ENCODE measurements around the gene BST1. TPM values are rescaled to one million over a fixed set of nuclear protein-coding genes. Genes with fewer than 3 reads are reported as not detected.
A peak's percentile ranks its signal among the peaks of the same experiment; 100 is the strongest.

BST1 gene
- total and polyA plus RNA-seq, 4 experiments from 2014 or later: 0.44 to 0.75 (median 0.53) TPM; not detected in 1

DNA sequence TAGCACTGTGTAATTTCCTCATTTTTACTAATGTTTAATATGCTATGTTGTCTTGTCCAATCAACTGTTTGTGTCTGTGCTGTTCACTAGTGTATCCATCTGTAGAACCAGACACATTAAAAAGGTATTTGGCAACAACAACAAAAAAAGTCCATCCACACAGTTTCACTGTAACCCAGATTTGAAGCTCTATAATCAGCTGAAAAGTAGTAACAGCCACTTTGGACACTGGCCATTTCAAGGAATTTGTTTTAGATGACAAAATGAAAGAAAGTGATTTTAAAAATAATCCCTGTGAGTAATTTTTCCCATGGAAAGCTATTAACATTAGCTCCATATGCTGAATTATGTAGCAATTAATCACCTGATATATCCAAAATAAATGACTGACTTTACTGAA, 45.5 kb upstream of the BST1 start:
- peak overlapping the region in 2 of 7 donors; percentile 82 to 96 for H3K27ac Mint-ChIP-seq
- H3K4me3 ChIP-seq (ENCODE audit: low read length in 2 of 2): no peak overlapping the region
- intact Hi-C loops (cut with micrococcal nuclease): no loop called here
- peaks cover 26% of the 10 kb centered on the region for H3K4me1 ChIP-seq (ENCODE audit: insufficient read depth, low read length)
- no peak overlapping the region for H3K27ac ChIP-seq (ENCODE audit: low read depth, low read length)
- no peaks in the 10 kb centered on the region for H3K9me3 ChIP-seq (ENCODE audit: control insufficient read depth in 1 of 2, low read length in 2 of 2)
- no peaks in the 10 kb centered on the region for H3K27me3 Mint-ChIP-seq
- POLR2A ChIA-PET (ENCODE audit: partially characterized antibody): interaction anchor here (1.6 to 1.7 kb wide), 2 partner anchors 14 to 24 kb away, joined by 4 to 7 read pairs; partner anchors contain the start of gene FAM200B
- peaks cover 17 to 39% (median 22%) of the 10 kb centered on the region in 4 donors for H3K4me1 Mint-ChIP-seq
- H3K27me3 ChIP-seq (ENCODE audit: insufficient read depth, low read length): no peaks in the 10 kb centered on the region
- no peak for DNase-seq
- peak overlapping the region in 2 of 8 donors; percentile 5 to 76 for H3K4me3 Mint-ChIP-seq
- peaks cover 0 to 7% of the 10 kb centered on the region in 2 donors for H3K36me3 Mint-ChIP-seq
- CTCF ChIA-PET (ENCODE audit: partially characterized antibody): no interaction called here
- no peaks in the 10 kb centered on the region for H3K36me3 ChIP-seq (ENCODE audit: insufficient read depth, low read length)
- peaks cover 0 to 2% (median 0%) of the 10 kb centered on the region in 8 donors for H3K9me3 Mint-ChIP-seq

DNA sequence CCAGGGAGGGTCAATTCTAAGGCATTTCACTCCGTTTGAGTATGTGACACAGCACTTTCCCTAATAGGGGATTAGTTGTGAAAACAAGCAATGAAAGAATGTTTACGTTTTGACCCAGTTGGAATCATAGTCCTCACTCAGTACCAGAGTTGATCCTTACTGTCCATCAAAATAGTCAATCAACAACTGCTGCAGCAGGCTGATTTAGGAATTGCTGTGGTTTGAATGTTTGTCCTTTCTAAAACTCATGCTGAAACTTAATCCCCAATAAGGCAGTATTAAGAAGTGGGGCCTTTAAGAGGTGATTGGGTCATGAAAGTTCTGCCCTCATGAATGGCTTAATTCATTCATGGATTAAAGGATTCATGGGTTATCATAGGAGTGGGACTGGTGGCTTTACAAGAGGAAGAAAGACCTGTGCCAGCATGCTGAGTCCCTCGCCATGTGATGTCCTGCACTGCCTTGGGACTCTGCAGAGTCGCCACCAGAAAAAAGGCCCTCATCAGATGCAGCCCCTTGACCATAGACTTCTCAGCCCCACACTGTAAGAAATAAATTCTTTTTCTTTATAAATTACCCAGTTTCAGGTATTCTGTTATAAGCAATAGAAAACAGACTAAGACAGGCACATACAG, 44.6 kb upstream of the BST1 start:
- Mint-ChIP-seq H3K36me3 (peaks cover 0 to 7% of the 10 kb centered on the region in 2 donors), H3K4me3 (no peak overlapping the region), H3K4me1 (peaks cover 11 to 30% (median 15%) of the 10 kb centered on the region in 4 donors), H3K27me3 (no peaks in the 10 kb centered on the region), H3K27ac (no peak overlapping the region), H3K9me3 (peaks cover 0 to 2% (median 0%) of the 10 kb centered on the region in 8 donors)
- no peak for DNase-seq
- H3K27me3 ChIP-seq (ENCODE audit: insufficient read depth, low read length): no peaks in the 10 kb centered on the region
- intact Hi-C loops (cut with micrococcal nuclease): no loop called here
- no peak overlapping the region for H3K27ac ChIP-seq (ENCODE audit: low read depth, low read length)
- CTCF ChIA-PET (ENCODE audit: partially characterized antibody): no interaction called here
- POLR2A ChIA-PET (ENCODE audit: partially characterized antibody): interaction anchor here (1.6 kb wide), 1 partner anchor 24 kb away, joined by 7 read pairs; the partner anchor contains the start of gene FAM200B
- H3K36me3 ChIP-seq (ENCODE audit: insufficient read depth, low read length): no peaks in the 10 kb centered on the region
- H3K4me3 ChIP-seq (ENCODE audit: low read length in 2 of 2): no peak overlapping the region
- no peaks in the 10 kb centered on the region for H3K9me3 ChIP-seq (ENCODE audit: control insufficient read depth in 1 of 2, low read length in 2 of 2)
- H3K4me1 ChIP-seq (ENCODE audit: insufficient read depth, low read length): peaks cover 17% of the 10 kb centered on the region

DNA sequence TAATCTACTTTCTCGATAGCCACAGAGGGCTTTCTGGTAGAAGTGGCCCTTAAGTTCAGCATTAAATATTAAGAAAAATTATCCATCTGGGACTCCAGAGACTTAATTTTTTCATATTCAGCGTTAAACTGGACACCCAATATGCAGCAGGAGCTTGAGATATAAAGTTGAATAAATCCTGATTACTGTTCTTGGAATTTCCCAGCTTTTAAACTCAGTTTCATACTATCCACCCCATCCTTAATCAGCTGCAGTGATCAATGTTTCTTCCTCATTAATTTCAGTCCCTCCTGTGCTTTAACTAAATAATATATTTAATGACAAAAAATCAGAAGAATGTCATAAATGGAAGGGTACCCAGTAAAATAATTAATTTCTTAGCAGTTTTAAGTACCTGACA, 44.1 kb upstream of the BST1 start:
- POLR2A ChIA-PET (ENCODE audit: partially characterized antibody): interaction anchor here (1.8 kb wide), 1 partner anchor 23 kb away, joined by 12 read pairs; the partner anchor contains the start of gene FAM200B
- H3K27me3 Mint-ChIP-seq: no peaks in the 10 kb centered on the region

DNA sequence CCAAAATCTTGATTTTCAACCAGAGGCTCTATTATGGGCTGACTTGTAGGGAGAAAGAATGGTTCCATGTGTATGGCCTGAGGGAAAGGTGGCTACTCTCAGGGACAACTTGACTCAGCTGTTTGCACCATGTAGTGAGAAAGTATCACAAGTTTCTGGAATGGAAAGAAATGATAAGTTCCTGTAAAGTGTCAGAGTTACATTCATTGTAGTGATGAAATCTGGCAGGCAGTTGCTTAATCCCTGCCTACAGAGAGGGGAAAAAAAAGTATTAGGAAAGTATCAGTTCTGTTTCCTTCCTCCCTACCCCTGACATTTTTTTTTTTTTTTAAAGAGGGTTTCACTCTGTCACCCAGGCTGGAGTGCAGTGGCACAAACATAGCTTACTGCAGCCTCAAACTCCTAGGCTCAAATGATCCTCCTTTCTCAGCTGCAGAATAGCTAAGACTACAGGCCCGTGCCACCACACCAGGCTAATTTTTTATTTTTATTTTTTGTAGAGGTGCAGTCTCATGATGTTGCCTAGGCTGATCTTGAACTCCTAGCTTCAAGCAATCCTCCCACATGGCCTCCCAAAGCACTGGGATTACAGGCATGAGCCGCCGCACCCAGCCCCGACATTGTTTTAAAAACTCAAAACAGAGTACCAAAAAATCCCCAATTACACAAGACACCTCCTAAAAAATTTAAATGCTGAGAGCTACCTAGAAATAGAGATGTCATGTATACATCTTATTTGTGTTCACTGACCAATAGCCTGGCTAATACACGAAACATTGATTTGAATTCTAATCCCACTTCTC, 42.9 kb upstream of the BST1 start:
- intact Hi-C loops (cut with micrococcal nuclease): no loop called here
- H3K4me3 ChIP-seq (ENCODE audit: low read length in 2 of 2): no peak overlapping the region
- CTCF ChIA-PET (ENCODE audit: partially characterized antibody): interaction anchor here (0.8 kb wide), 1 partner anchor 9 kb away, joined by 3 read pairs; no protein-coding TSS in a partner anchor
- DNase-seq: no peak
- H3K27ac ChIP-seq (ENCODE audit: low read depth, low read length): no peak overlapping the region
- Mint-ChIP-seq H3K9me3 (no peaks in the 10 kb centered on the region), H3K27me3 (no peaks in the 10 kb centered on the region), H3K36me3 (peaks cover 0 to 3% of the 10 kb centered on the region in 2 donors), H3K4me1 (peaks cover 2 to 16% (median 5%) of the 10 kb centered on the region in 4 donors), H3K27ac (no peak overlapping the region), H3K4me3 (no peak overlapping the region)
- POLR2A ChIA-PET (ENCODE audit: partially characterized antibody): interaction anchor here (1.8 kb wide), 1 partner anchor 22 kb away, joined by 12 read pairs; the partner anchor contains the start of gene FAM200B
- no peaks in the 10 kb centered on the region for H3K27me3 ChIP-seq (ENCODE audit: insufficient read depth, low read length)
- H3K36me3 ChIP-seq (ENCODE audit: insufficient read depth, low read length): no peaks in the 10 kb centered on the region
- no peaks in the 10 kb centered on the region for H3K9me3 ChIP-seq (ENCODE audit: control insufficient read depth in 1 of 2, low read length in 2 of 2)
- H3K4me1 ChIP-seq (ENCODE audit: insufficient read depth, low read length): peaks cover 6% of the 10 kb centered on the region

More for the DNA sequence above, 44.1 kb upstream of the BST1 start:
- Mint-ChIP-seq H3K4me3 (no peak overlapping the region), H3K4me1 (peaks cover 7 to 24% (median 11%) of the 10 kb centered on the region in 4 donors), H3K36me3 (peaks cover 0 to 7% of the 10 kb centered on the region in 2 donors), H3K9me3 (peaks cover 0 to 2% (median 0%) of the 10 kb centered on the region in 8 donors), H3K27ac (no peak overlapping the region)
- H3K4me3 ChIP-seq (ENCODE audit: low read length in 2 of 2): no peak overlapping the region
- intact Hi-C loops (cut with micrococcal nuclease): no loop called here
- no peaks in the 10 kb centered on the region for H3K9me3 ChIP-seq (ENCODE audit: control insufficient read depth in 1 of 2, low read length in 2 of 2)
- no peak for DNase-seq
- CTCF ChIA-PET (ENCODE audit: partially characterized antibody): no interaction called here
- H3K4me1 ChIP-seq (ENCODE audit: insufficient read depth, low read length): peaks cover 12% of the 10 kb centered on the region
- H3K36me3 ChIP-seq (ENCODE audit: insufficient read depth, low read length): no peaks in the 10 kb centered on the region
- H3K27ac ChIP-seq (ENCODE audit: low read depth, low read length): no peak overlapping the region
- no peaks in the 10 kb centered on the region for H3K27me3 ChIP-seq (ENCODE audit: insufficient read depth, low read length)

DNA sequence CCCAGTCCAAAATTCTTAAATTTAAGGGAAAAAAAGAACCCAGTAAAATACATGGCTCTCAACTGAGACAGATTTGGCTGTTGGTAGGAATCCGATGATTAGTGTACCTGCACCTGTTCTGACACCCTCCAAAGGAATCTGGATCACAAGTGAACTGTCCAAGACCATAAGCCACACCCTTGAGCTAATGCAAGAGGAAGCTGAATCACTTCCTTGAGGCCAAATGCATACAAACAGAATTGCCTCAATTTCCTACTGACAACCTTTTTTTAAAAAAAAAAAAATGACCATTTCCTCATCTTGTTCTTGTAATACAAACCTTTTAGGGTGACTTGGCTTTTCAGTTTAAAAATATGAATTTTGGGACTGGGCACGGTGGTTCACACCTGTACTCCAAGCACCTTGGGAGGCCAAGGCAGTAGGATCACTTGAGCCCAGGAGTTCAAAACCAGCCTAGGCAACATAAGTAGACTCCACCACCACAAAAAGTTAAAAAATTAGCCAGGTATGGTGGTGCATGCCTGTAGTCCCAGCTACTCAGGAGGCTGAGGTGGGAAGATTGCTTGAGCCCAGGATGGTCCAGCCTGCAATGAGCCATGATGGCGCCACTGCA, 37.0 kb upstream of the BST1 start:
- ChIA-PET CTCF (ENCODE audit: partially characterized antibody) (no interaction called here), POLR2A (ENCODE audit: partially characterized antibody) (no interaction called here)
- H3K27ac ChIP-seq (ENCODE audit: low read depth, low read length): no peak overlapping the region
- no peak for DNase-seq
- Mint-ChIP-seq H3K27ac (no peak overlapping the region), H3K9me3 (no peaks in the 10 kb centered on the region), H3K36me3 (no peaks in the 10 kb centered on the region), H3K4me1 (peaks cover 0 to 2% (median 0%) of the 10 kb centered on the region in 4 donors), H3K27me3 (no peaks in the 10 kb centered on the region), H3K4me3 (no peak overlapping the region)
- intact Hi-C loops (cut with micrococcal nuclease): no loop called here
- peaks cover 4% of the 10 kb centered on the region for H3K4me1 ChIP-seq (ENCODE audit: insufficient read depth, low read length)
- no peaks in the 10 kb centered on the region for H3K9me3 ChIP-seq (ENCODE audit: control insufficient read depth in 1 of 2, low read length in 2 of 2)
- no peak overlapping the region for H3K4me3 ChIP-seq (ENCODE audit: low read length in 2 of 2)
- H3K36me3 ChIP-seq (ENCODE audit: insufficient read depth, low read length): no peaks in the 10 kb centered on the region
- no peaks in the 10 kb centered on the region for H3K27me3 ChIP-seq (ENCODE audit: insufficient read depth, low read length)

DNA sequence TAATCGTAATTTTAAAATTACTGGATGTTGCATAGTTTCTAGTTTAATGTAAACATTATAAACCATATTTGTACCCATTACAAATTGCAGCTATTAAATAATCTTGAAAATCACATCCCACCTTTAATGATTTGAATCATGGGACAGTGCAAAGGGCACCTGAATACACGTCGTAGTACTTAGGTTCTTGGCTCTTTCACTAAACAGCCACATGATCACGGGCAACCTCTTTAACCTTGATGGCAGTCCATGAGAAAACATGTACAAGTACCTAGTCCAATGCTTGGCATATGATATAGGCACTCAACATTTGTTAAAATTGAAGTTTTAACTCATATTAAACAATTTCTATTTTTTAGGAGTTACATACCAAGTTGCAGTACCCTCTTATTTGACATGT, 35.9 kb upstream of the BST1 start:
- Histone ChIP-seq H3K4me3 (ENCODE audit: low read length in 2 of 2) (no peak overlapping the region), H3K27ac (ENCODE audit: low read depth, low read length) (no peak overlapping the region), H3K4me1 (ENCODE audit: insufficient read depth, low read length) (peaks cover 4% of the 10 kb centered on the region), H3K36me3 (ENCODE audit: insufficient read depth, low read length) (no peaks in the 10 kb centered on the region), H3K27me3 (ENCODE audit: insufficient read depth, low read length) (no peaks in the 10 kb centered on the region), H3K9me3 (ENCODE audit: control insufficient read depth in 1 of 2, low read length in 2 of 2) (no peaks in the 10 kb centered on the region)
- intact Hi-C loops (cut with micrococcal nuclease): no loop called here
- ChIA-PET CTCF (ENCODE audit: partially characterized antibody) (no interaction called here), POLR2A (ENCODE audit: partially characterized antibody) (no interaction called here)
- Mint-ChIP-seq H3K4me1 (peaks cover 0 to 2% (median 0%) of the 10 kb centered on the region in 4 donors), H3K9me3 (no peaks in the 10 kb centered on the region), H3K27me3 (no peaks in the 10 kb centered on the region), H3K4me3 (no peak overlapping the region), H3K27ac (no peak overlapping the region), H3K36me3 (no peaks in the 10 kb centered on the region)
- DNase-seq: no peak
